ENCODE measurements around the gene NLE1.

- TF ChIP-seq CTCF (IDR thresholded peaks at IDR 0.05) (no peak), POLR2A (IDR thresholded peaks at IDR 0.05) (no peak)
Measured at GRCh38 chr17:35154196-35155165, 12.4 kb upstream of the NLE1 start.
